SK-N-MC (cell line): ENCODE measurements around the gene MIDN.

Source experiments
- EZH2 ChIP-seq: fragments of 200-600 bp; sonication (generic); IDR thresholded peaks from one replicate; pipeline ENCODE4 v1.6.1; 2017; ENCODE audit warnings: antibody characterized with exemption
- FOXP2 ChIP-seq: optimal IDR thresholded peaks from 2 replicates; pipeline ENCODE3; 2011; ENCODE audit warnings: mild to moderate bottlenecking, moderate library complexity; ENCODE audit not compliant: insufficient read depth; ENCODE audit errors: extremely low read length, control extremely low read depth
- POLR2AphosphoS5 ChIP-seq: IDR thresholded peaks from 2 replicates; pipeline ENCODE4 v1.6.1; 2012; ENCODE audit warnings: mild to moderate bottlenecking, low read depth, low read length, borderline replicate concordance

GRCh38 chr19:1292419-1293151 lies 44.2 kb downstream of the MIDN start:
- no peak for TF ChIP-seq POLR2AphosphoS5
- no peak for TF ChIP-seq EZH2
- no peak for TF ChIP-seq FOXP2
